Mucosa of descending colon (tissue), 3 donors: ENCODE data around the gene GRB10. TPM values are rescaled to one million over a fixed set of nuclear protein-coding genes. Genes with fewer than 3 reads are reported as not detected.
A peak's percentile ranks its signal among the peaks of the same experiment; 100 is the strongest.

Experiments
- ATAC-seq: fragments of 200-7000 bp; cut with Tn5 transposase; one replicate; pipeline ENCODE4 v1.9.1; 2020; ENCODE audit warnings: mild to moderate bottlenecking, moderate library complexity
- DNase-seq, 3 donors: peaks; one replicate each; pipeline ENCODE4 v3.0.0-alpha.2; 2020
- H3K36me3 ChIP-seq: fragments of 200-600 bp; one replicate; pipeline ENCODE4 v1.8.0; 2021; ENCODE audit warnings: low read depth, mild to moderate bottlenecking
- H3K4me1 ChIP-seq: fragments of 200-600 bp; one replicate; pipeline ENCODE4 v1.8.0; 2021; ENCODE audit warnings: low read depth, mild to moderate bottlenecking
- H3K4me3 ChIP-seq: fragments of 200-600 bp; one replicate; pipeline ENCODE4 v1.8.0; 2021; ENCODE audit warnings: mild to moderate bottlenecking
- H3K9me3 ChIP-seq: fragments of 200-600 bp; one replicate; pipeline ENCODE4 v1.8.0; 2021; ENCODE audit warnings: mild to moderate bottlenecking
- intact Hi-C, 2 donors: fragments of 100-400 bp; cut with DNase I in 1 of 2; cut with micrococcal nuclease in 1 of 2; formaldehyde crosslinking; loops; one replicate each; pipeline versions ENCODE4 v1.11.0 to v1.11.1; 2022; cut with DNase I, micrococcal nuclease
- total RNA-seq, 3 donors: library from RNA; stranded (reverse); fragmentation: NEBNext Ultra II Directional in 2 of 3; extraction: Animal tissue kit (Norgen Biotek cat#: 25700) in 2 of 3; gene quantifications; one replicate each; pipeline versions ENCODE4 v1.2.1 to v1.2.4, GENCODE V29; 2021 to 2023
- TF ChIP-seq, protein P1 (sequence below): fragments of 200-600 bp; IDR thresholded peaks from one replicate; pipeline ENCODE4 v1.8.0; 2022; ENCODE audit warnings: antibody characterized with exemption, mild to moderate bottlenecking
- donor health status: DM: no; HTN: no; CAD: no; lungs with moderate emphysema.
- donor health status: DM: no; HTN: no; CAD: no.
- donor health status: DM: no; HTN: yes; CAD: no.

GRB10 gene
- total RNA-seq, 3 donors from 2014 or later, result 9.4 to 56.8 (median 13.0) TPM

DNA sequence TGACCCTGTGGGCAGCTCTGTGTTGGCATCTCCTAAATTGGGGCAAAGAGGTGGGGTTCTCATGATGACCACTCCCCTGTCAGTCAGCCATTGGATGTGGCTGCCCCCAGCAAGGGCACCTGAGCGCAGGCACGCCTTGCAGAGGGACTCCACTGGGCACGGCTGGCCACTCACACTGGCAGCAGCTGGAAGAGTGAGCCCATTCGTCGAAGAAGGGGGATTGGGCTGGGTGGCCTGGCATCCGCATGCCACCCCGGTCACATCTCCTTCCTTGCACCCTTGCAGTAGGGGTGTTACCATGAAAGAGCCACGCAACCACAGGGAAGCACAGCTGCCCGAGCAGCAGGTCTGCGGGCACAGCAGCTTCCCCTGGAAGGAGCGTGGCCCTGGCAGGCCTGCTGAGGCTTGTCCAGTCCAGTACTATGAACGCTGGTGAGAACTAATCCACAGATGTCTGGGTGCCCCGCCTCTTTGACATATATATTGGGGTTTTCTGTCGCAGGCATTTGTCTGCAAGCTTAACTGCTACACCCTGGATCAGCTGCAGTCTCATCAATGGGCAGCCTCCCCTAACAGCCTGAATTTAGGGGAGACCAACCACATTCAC is 25.7 kb upstream of the GRB10 start:
- DNase-seq (no peak), ATAC-seq (no peak)
- H3K4me3 ChIP-seq, result no peak overlapping the region
- H3K4me1 ChIP-seq, result peaks cover 4% of the 10 kb centered on the region
- H3K36me3 ChIP-seq, result no peaks in the 10 kb centered on the region
- TF ChIP-seq, protein P1, sequence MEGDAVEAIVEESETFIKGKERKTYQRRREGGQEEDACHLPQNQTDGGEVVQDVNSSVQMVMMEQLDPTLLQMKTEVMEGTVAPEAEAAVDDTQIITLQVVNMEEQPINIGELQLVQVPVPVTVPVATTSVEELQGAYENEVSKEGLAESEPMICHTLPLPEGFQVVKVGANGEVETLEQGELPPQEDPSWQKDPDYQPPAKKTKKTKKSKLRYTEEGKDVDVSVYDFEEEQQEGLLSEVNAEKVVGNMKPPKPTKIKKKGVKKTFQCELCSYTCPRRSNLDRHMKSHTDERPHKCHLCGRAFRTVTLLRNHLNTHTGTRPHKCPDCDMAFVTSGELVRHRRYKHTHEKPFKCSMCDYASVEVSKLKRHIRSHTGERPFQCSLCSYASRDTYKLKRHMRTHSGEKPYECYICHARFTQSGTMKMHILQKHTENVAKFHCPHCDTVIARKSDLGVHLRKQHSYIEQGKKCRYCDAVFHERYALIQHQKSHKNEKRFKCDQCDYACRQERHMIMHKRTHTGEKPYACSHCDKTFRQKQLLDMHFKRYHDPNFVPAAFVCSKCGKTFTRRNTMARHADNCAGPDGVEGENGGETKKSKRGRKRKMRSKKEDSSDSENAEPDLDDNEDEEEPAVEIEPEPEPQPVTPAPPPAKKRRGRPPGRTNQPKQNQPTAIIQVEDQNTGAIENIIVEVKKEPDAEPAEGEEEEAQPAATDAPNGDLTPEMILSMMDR, result no peak
- intact Hi-C loops, result no loop called here
- H3K9me3 ChIP-seq, result no peaks in the 10 kb centered on the region

DNA sequence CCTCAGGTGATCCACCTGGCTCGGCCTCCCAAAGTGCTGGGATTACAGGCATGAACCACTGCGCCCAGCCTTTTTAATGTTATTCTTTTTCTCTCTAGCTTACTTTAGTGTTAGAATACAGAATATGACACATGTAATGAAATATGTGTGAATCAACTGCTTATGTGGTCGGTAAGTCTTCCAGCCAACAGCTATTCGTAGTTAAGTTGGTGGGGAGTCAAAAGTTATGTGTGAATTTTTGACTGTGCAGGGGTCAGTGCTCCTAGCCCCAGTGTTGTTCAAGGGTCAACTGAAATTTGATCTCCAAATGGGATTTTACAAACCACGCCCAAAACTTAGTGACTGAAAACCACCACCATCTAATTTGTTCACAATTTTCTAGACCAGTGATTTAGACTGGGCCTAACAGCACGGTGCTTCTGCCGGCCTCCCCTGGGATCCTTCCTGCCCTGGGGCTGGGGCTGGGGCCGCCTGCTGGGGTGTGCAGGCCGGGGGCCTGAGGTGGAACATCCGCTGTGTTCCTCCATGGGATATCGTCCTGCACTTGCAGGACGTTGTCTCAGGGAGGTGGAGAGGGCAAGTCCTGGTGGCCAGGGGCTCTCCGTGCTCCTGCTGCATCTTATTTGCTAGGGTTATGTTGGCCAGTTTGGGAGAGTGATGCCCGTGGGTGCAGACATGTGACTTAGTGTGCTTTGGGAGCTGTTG is 24.5 kb upstream of the GRB10 start:
- no peaks in the 10 kb centered on the region for H3K4me1 ChIP-seq
- no peak overlapping the region for H3K4me3 ChIP-seq
- DNase-seq, result no peak
- TF ChIP-seq, protein P1, result no peak
- intact Hi-C loops, result no loop called here
- ATAC-seq, result no peak
- no peaks in the 10 kb centered on the region for H3K36me3 ChIP-seq
- no peaks in the 10 kb centered on the region for H3K9me3 ChIP-seq

DNA sequence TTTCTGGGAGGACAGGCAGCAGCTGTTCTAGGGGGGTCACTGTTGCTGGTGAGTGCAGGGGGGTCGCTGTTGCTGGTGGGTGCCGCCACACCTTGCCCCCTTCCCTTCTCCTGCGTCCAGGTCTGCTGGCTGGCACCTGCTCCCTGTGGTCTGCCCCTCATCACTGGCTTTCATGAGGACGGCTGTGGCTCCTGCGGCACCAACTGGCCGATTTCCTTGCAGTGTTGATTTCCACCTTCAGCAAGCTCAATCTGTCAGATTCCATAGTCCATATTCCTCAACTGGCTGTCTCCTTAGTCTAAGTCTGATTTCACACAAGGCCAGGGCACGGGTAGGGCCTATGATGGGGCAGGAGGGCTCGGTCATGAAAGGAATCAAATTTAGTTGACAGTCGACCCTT is 23.4 kb upstream of the GRB10 start:
- TF ChIP-seq, protein P1, result no peak
- ATAC-seq, result no peak
- Histone ChIP-seq H3K4me1 (no peaks in the 10 kb centered on the region), H3K9me3 (no peaks in the 10 kb centered on the region), H3K36me3 (no peaks in the 10 kb centered on the region), H3K4me3 (no peak overlapping the region)
- intact Hi-C loops, result no loop called here
- DNase-seq, result no peak

DNA sequence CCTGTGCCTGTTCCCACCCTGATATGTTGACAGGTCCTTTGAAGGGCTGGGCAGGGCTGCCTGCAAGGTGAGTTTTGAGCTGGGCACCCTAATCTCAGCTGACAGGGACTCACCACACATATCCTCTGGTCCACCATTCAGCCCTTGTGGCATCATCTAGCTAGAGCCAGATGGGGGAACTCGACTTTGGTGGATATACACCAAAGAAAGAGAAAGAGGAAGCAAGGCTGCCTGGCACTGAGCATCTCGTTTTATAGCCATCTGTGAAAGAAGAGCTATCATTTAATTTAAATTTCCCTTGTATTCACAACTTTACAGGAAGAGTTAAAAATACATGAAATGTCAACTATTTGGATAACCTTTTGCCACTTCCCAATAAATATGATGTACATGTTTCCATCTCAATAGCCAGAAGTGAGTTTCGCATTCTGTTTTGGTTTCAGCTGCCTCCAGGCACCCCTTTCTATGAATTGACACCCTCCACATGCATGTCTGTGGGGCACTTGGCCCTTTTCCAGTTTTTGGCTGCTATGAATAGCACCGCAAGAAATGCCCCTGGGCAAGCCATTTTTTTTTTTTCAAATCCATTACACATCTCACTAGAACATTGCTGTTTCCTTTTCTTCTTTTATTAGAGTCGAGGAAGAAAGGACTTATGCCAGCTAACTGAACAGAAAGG is 22.9 kb upstream of the GRB10 start:
- Histone ChIP-seq H3K4me1 (no peaks in the 10 kb centered on the region), H3K9me3 (no peaks in the 10 kb centered on the region), H3K36me3 (no peaks in the 10 kb centered on the region), H3K4me3 (no peak overlapping the region)
- intact Hi-C loops, result no loop called here
- no peak for ATAC-seq
- DNase-seq, result no peak
- TF ChIP-seq, protein P1, result no peak

DNA sequence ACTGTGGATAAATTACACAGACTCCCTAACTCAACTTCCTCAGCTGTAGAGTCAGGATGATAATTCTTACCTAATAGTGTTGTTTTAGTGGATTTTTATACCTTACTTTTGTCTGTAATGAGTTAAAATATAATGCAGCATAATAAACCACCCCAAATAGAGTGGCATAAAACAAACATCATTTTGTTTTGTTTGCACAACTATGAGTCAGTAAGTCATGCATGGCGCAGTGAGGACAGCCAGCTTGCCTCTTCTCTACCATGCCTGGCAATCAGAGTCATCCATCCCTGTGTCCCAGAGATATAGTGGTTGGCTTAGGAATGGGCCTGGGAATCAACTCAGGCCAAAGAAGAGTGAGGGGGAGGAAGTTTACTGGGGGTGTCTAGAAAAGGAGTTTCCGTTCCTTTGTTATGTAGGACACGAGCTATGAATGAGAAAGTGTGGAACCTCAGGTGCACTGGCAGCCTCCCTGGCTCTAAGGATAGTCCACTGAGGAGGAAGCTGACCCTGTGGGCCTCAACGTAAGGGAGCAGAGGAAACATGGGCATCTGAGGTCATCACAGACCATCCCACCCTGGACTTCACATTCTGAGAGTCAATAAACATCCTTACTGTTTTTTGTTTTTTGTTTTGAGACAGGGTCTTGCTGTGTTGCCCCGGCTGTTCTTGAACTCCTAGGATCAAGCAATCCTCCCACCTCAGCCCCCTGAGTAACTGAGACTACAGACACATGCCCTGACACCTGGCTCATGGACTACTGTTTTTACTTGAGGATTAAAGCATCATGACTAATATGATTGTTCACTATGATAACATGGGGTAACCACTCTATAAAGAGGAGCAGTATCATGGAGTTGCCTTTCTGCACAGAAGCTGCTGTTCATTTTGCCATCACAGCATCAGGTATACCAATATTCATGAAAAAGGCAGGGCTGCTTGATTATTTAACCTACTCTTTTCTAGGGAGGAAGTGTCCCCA is 21.0 kb upstream of the GRB10 start:
- intact Hi-C loops, result no loop called here
- no peaks in the 10 kb centered on the region for H3K4me1 ChIP-seq
- no peaks in the 10 kb centered on the region for H3K9me3 ChIP-seq
- H3K4me3 ChIP-seq, result no peak overlapping the region
- DNase-seq, result no peak
- ATAC-seq, result peak; percentile 82
- TF ChIP-seq, protein P1, result no peak
- no peaks in the 10 kb centered on the region for H3K36me3 ChIP-seq
